GM19240 (cell line): ENCODE measurements around the gene SYCP2L.

Experiments used
- DNase-seq: peaks from one replicate; pipeline ENCODE4 v3.0.0; 2011; ENCODE audit warnings: low spot score; ENCODE audit not compliant: insufficient read length

SYCP2L gene

DNA sequence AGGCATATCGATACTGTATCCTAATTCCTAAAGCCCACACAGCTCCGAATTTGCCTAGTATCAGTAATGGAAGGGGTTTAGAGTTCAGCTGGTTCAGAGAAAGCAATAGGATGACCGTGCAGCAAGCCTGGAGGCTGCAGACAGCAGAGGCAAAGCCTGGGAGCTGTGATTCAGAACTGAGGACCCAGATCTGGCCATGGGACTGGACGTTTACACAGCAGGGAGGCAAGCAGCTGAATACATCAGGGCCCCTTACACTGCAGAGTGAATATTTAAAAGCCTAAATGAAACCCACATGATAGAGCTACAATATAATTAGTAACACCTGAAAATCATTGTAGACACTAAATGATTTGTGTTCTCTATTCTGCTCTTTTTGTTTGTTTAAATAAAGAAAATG lies 119.2 kb downstream of the SYCP2L start:
- no peak for DNase-seq

DNA sequence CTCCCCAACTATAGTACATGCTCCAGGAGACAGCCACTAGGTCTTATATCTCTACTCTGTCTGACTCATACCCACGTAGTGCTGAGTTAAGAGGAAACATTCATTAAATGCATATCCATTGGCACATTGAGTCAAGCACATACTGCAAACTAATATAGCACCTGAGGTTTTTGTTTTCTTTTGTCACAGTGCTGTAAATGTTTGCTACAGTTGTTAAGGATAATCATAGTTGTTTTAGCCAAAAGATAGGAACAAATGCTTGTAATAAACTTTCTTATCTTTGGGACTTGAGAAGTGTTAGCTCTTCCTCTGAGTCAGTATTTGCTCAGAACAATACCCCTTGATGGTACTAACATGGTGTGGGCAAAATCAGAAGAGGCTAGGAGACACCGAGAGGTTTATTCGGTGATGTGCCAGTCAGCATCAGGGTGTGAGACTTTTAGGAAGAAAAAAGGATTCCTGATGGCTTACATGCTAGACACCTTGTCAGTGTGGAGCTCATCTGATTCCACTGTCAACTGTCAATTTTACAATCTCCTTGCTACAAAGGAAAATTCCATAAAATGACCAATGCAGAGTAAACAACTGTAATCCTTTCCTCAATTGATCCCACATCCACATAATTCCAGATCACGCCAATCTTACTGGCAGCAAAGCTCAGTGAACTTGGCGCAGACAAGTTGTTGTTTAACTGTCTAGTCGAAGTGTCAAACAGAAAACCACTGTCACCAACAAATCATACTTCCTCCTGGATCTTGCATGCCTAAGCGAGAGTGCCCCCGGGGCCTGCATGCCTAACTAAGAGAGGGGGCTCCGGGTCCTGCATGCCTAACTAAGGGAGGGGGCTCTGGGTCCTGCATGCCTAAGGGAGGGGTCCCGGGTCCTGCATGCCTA lies 121.1 kb downstream of the SYCP2L start:
- no peak for DNase-seq

DNA sequence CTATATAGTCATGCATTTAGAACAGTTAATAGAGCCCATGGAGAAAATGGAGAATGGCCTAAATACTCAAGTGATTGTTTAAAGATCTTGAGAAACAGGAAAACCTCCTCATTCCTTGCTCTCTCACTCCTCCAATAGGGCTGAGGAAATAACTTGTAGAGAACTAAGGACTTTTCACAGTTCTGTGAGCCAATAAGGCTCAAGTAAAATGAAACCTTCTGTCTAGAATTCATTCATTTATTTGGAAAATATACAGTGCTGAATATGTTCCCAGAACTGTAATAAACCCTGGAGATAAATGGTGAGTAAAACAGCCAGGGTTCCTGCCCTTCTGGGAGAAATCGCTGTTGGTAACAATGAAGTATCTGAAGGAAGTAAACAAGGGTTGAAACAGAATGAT lies 122.0 kb downstream of the SYCP2L start:
- DNase-seq, result no peak

DNA sequence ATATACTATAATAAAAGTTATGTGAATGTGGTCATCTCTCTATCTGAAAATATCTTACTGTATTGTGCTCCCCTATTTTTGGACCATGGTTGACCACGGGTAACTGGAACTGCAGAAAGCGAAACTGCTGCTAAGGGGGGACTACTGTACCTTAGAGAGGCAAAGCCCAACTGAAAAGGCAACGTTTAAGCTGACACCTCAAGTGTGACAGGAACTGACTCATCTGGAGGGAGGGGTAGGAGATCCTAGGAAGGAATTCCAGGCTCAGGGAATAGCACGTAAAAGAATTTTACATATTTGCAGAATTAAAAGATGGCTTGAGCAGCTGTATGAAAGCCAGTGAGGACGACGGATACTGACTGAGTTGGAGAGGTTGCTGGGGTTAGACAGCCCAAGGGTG lies 122.5 kb downstream of the SYCP2L start:
- DNase-seq, result no peak

DNA sequence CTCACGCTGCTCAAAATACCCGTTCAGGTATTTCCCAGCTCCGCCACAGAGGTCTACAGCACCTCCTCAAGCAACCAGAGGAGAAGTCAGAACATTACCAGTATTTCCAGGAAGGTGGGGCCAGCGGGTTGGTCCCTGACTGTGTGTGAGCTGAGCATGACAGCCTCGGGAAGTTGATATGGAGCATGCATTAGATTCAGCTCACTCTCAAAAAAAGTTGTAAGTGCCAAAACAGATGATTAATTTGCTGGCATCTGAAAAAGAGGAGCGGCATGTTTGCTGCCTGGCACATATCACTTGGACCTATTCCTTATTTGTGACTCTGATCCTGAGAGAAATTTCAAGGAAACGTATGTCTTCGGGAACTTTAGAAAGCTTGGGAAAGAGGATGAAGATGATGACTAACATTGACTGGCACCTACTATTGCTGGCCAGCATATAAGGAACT lies 125.0 kb downstream of the SYCP2L start:
- no peak for DNase-seq

DNA sequence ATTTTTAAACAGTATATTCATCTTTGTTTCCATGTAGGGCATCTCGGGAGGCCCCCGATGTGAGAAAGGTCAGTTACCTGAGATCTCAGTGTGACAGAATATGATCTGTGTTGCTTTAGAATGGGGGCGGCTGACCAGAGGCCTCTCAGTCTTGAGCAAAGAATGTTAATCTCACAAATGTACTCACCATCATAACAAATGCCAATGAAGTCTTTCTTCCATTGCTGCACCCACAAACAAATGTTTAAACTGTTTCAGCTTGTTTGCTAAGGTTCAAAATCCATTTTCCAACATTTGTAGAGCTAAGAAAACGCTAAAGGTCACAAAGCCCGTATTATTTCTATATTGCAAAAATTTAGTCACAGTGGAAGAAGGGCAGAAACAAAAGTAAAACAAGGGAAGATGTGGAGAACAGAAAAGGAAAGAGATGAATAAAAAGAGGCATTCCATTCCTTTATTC lies 125.5 kb downstream of the SYCP2L start:
- no peak for DNase-seq

DNA sequence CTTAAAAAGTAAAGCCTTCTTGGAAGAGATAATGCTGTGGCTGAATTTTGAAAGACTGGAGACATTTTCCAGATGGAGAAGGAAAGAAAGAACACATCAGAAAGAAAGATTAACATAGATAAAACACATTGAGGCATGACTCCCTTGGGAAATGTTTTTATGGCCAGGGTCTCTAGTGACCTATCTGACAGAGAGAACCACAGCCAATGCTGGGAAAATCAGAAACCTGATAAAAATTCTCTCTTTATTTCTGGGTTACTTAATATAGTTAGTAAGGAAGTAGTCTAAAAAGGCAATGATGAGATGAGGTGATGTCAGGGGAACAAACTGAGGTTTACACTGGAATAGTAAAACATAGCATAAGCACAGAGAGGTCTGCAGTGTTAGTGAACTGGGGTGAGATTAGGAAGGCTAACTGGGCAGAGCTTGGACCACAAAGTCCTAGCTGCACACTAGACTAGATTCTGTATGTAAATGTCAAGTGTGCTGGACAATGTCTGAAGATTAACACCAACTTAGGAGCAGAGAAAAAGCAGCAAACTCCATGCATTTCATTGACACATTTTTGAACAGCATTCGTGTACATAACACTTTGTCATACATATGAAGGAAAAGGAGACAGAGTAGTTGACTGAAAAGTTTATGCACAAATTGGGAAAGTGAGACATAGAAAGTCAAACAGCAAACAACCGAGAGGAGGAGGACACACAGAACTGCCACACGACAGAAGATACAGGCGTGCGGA lies 126.3 kb downstream of the SYCP2L start:
- no peak for DNase-seq

DNA sequence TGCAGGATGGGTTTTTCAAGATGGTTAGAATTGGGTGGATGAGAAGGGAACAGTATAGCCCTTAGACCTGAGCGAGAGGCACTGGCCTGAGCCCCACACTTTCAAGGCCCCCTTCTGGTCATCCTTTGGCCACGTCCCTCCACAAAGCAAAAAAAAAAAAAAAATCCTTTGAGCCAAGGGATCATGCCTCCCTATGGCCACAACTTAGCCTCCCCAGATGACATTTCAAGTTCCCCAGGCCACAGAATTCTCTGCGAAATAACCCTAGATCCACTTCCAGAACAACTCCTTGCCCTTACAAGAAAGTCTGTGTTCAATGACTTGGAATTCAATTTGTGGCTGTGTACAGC lies 126.8 kb downstream of the SYCP2L start:
- DNase-seq, result no peak

DNA sequence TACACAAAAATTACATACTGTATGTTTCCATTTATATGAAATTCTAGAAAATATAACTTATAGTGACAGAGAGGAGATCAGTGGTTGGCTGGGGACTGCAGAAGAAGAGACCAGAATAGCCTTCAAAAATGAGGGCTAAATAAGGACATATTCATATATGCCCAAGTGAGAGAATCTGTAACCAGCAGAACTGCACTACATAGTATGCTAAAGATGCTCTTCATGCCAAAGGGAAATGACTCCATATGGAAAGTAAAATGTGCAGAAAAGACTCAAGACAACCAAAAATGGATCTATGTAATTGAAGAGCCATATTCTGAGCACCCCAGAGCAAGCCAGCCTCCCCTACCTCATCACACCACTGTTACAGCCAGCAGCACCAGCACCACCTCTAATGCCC lies 128.2 kb downstream of the SYCP2L start:
- no peak for DNase-seq

DNA sequence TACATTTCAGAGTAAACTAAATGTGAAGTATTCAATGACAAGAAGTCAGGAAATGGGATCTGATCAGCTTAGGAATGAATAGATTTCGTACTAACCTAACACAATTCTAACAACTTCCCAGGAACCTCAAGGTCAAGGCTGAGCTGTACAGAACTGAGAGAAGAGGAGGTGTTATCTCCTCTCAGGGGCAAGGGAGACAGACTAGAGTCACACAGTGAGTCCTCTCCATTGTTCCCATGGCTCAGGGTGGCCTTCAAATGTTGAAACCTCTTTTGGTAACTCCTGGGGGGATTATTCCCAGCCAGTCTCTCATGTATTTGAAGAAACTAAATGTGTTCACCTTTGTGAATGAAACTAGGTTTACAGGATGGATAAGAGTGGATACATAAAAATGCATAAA lies 129.6 kb downstream of the SYCP2L start:
- DNase-seq, result no peak

DNA sequence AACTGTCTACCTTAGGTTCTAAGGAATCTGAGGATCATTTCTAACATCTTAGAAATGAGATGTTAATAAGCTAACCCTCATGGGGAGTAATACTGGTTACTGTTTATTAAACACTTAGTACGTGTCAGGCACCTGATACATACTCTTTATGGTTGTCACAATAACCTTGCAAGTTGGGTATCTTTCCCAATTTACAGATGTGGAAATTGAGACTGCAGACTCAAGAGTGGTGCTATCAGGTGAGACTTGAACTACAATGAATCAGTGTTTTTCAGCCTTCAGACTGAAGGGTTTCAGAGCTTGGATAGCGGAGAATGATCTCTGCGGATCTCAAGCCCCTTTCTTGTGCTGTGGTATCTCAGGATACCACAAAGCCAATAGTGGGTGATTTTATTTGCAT lies 130.2 kb downstream of the SYCP2L start:
- DNase-seq, result no peak

DNA sequence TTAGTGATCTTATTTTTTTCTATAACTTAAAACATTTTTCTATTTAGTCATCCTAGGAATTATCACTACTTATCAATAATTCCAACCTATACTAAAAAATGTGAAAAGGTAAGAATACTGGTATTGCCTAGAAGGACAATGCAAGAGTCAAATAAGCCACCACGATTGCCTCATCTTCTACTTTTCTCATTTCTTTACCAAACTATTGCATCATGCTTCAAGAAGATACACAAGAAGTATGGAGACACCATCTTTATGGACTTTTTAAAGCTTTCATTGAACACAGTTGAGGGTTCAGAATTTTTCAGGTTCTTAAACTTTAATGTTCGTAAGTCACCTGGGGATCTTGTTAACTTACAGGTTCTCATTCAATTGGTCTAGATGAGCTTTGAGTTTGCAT lies 131.4 kb downstream of the SYCP2L start:
- DNase-seq, result no peak

DNA sequence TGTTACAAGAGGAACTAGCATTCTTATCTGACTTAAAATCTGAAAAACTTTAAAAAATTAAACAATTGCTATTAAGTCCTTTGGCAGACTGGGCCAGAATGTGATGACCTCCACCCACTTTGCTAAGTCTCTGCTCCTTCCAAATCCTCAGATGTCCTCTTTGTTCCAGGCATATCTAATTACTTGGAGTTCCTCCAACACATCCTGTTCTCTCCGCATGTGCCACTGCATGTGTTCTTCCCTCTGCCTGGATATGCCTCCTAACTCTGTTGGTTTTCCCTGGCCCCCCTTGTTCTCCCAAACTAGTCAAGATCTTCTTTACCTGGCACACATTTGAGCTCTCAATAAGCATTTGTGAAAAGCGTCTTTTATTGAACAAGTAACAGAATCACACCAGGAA lies 134.2 kb downstream of the SYCP2L start:
- DNase-seq, result no peak

DNA sequence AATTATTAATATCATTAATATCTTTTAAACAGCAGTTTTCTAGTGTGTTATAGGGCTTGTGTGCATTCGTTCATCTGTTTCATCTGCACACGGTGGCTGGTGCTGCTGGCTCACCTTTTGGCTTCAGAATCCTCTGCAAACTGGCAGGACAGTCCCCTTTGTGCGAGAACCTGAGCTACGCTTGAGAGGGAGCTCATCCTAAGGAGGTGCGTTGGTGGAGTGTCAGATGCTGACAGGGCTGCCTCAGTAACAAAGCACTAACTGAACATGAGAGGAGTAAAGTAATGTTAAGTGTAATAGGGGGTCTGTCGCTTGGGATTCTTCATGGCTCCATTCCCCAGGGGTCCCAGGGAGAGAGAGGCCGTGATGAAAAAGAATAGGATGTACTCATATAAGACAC lies 134.9 kb downstream of the SYCP2L start:
- no peak for DNase-seq

DNA sequence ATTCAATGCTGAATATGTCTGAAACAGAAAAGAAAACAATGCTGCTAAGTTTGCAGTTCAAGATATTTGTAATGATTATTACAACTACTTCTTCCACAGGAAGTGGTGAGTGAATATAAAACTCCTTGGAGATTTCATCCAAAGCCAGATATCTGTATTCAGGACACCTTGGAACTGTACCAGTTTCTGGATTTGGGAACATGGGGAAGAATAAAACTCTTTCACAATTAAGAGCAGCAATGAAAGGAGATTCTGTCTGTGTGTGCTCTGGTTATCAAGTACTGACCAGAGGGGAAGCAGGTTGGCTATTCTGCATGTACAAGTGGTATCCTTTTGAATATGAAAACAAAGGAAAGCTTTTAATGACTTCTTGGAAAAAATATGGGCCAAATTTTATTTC lies 136.2 kb downstream of the SYCP2L start:
- DNase-seq, result no peak
